ENCODE measurements around the gene ERICH6.

Gene ERICH6

DNA sequence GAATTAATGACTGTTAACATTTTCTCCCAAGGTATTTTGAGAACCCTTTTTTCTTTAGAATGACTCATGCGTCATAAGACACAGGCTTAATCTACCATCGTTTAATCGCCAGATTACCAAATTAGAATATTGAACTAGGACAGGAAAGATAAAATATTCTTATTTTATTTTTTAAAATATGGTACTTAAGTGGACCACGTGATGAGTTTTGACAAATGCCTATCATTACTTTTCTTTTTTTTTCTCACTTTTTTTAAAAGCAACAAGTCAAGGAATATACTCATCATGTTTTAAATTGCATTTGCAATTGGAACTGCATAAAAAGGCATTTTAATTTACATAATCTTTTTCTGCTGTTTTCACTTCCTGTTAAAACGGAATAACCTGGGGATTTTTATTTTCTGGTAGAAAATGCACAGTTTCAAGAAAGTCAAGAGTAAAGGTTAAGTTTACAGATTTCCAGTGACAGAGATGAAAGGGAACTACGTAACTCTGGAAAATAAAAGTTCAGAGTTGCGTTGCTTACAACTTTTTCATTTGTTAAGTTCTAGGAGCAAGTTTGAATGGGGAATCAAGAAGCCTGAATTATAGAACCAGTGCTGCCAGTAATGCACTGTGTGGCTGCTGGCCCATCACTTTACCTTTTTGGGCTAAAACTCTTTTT, 35.6 kb upstream of the ERICH6 start:
- H3K27me3 ChIP-seq (ENCODE audit: low read length): no peaks in the 10 kb centered on the region
- peak overlapping the region; percentile 16 for H3K4me3 ChIP-seq (ENCODE audit: insufficient read depth, low read length, poor library complexity, severe bottlenecking)
- no peaks in the 10 kb centered on the region for H3K36me3 ChIP-seq (ENCODE audit: low read length)
- H4K20me1 ChIP-seq (ENCODE audit: low read depth, low read length): no peaks in the 10 kb centered on the region
- H3K9me2 ChIP-seq (replicated peaks; ENCODE audit: insufficient read depth, low read length): no peaks in the 10 kb centered on the region
- H3F3A ChIP-seq (ENCODE audit: insufficient read depth): peaks cover 9% of the 10 kb centered on the region; the same call in 1 of the 2 replicates
- H3K27ac ChIP-seq (ENCODE audit: low read depth, low read length): peak overlapping the region; percentile 60
- H3K4me2 ChIP-seq (ENCODE audit: low read depth, low read length, poor library complexity, severe bottlenecking): peak overlapping the region; percentile 56
- H2AFZ ChIP-seq (ENCODE audit: low read depth, low read length, severe bottlenecking): no peak overlapping the region
- H3K9me3 ChIP-seq (ENCODE audit: insufficient read depth, low read length): no peaks in the 10 kb centered on the region
- peak overlapping the region; percentile 3; the same call in 1 of the 2 replicates for H3K9ac ChIP-seq (ENCODE audit: low read length)
- TF ChIP-seq, protein P1, sequence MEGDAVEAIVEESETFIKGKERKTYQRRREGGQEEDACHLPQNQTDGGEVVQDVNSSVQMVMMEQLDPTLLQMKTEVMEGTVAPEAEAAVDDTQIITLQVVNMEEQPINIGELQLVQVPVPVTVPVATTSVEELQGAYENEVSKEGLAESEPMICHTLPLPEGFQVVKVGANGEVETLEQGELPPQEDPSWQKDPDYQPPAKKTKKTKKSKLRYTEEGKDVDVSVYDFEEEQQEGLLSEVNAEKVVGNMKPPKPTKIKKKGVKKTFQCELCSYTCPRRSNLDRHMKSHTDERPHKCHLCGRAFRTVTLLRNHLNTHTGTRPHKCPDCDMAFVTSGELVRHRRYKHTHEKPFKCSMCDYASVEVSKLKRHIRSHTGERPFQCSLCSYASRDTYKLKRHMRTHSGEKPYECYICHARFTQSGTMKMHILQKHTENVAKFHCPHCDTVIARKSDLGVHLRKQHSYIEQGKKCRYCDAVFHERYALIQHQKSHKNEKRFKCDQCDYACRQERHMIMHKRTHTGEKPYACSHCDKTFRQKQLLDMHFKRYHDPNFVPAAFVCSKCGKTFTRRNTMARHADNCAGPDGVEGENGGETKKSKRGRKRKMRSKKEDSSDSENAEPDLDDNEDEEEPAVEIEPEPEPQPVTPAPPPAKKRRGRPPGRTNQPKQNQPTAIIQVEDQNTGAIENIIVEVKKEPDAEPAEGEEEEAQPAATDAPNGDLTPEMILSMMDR (IDR thresholded peaks at IDR 0.05; ENCODE audit: insufficient read depth, low read length, poor library complexity, severe bottlenecking): no peak
- TF ChIP-seq EZH2phosphoT487 (conservative IDR thresholded peaks at IDR 0.05; ENCODE audit: low read length): no peak
- H3K79me2 ChIP-seq (ENCODE audit: insufficient read depth, low read length): peaks cover 18% of the 10 kb centered on the region

DNA sequence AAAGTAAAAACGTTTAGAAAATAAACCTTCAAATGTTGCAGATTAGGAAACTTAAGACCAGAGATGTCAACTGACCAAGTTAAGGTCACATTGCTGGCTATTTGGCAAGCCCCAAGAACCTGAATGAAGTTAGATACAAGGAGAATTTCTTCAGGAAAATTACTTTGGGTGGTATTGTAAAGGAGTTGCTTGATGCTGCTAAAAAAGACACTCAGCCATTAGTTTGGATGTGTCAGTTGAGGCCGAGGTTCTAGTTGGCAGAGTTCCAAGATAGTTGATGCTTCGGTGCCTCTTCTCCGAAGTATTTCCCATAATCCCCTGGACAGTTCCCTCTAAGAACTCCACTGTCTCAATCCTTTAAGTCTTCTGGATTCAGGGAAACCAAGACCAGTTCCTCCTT, 35.0 kb upstream of the ERICH6 start:
- Histone ChIP-seq H3K9me2 (replicated peaks; ENCODE audit: insufficient read depth, low read length) (no peaks in the 10 kb centered on the region), H3K27me3 (ENCODE audit: low read length) (no peaks in the 10 kb centered on the region), H3F3A (ENCODE audit: insufficient read depth) (peaks cover 9% of the 10 kb centered on the region; the same call in 1 of the 2 replicates), H3K36me3 (ENCODE audit: low read length) (no peaks in the 10 kb centered on the region), H2AFZ (ENCODE audit: low read depth, low read length, severe bottlenecking) (no peak overlapping the region), H3K79me2 (ENCODE audit: insufficient read depth, low read length) (peaks cover 12% of the 10 kb centered on the region; the same call in 1 of the 2 replicates), H3K4me2 (ENCODE audit: low read depth, low read length, poor library complexity, severe bottlenecking) (peak overlapping the region; percentile 56), H3K9me3 (ENCODE audit: insufficient read depth, low read length) (no peaks in the 10 kb centered on the region), H4K20me1 (ENCODE audit: low read depth, low read length) (no peaks in the 10 kb centered on the region), H3K9ac (ENCODE audit: low read length) (no peak overlapping the region), H3K4me3 (ENCODE audit: insufficient read depth, low read length, poor library complexity, severe bottlenecking) (peak overlapping the region; percentile 14), H3K27ac (ENCODE audit: low read depth, low read length) (no peak overlapping the region; the same call in 1 of the 2 replicates)
- TF ChIP-seq EZH2phosphoT487 (conservative IDR thresholded peaks at IDR 0.05; ENCODE audit: low read length): no peak

DNA sequence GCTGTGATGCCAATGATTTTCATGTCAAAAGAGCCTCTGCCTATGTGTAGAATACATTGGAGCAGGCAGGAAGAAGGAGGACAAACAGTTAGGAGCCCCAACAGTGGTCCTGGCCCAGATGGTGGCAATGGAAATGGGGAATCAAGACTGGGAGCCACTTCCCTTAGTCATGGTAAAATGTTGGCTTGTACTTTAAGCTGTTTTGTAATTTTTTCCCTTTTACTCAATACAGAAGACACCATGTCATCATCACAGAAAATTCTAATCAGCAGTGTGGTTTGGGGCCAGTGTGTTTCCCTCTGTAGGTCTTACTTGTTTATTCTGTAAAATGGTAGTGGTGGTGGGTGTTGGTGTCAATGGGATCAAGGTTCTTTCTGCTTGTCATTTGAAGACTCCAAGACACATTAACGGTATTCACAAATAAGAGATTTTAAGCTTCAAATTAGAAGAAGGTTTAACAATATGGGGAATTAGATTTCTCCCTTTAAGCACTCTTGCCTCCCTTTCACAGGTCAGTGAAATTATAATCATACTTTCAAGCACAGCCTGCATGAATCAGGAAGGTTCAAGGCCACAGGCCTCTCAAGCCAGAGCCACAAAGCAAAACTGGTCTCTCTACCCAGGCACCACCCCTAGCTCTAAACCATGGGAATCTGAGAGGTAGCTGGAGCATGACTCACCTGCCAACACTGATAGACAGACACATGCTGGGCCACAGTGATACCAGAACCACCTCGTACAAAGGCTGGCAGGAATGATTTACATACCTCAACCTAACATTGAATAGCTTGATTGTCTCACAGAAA, 34.4 kb upstream of the ERICH6 start:
- no peak overlapping the region for H3K4me2 ChIP-seq (ENCODE audit: low read depth, low read length, poor library complexity, severe bottlenecking)
- no peaks in the 10 kb centered on the region for H3K36me3 ChIP-seq (ENCODE audit: low read length)
- no peak overlapping the region for H3K4me3 ChIP-seq (ENCODE audit: insufficient read depth, low read length, poor library complexity, severe bottlenecking)
- no peaks in the 10 kb centered on the region for H3K9me3 ChIP-seq (ENCODE audit: insufficient read depth, low read length)
- no peak overlapping the region for H3K27ac ChIP-seq (ENCODE audit: low read depth, low read length)
- TF ChIP-seq, protein P1 (IDR thresholded peaks at IDR 0.05; ENCODE audit: insufficient read depth, low read length, poor library complexity, severe bottlenecking): no peak
- no peak for TF ChIP-seq EZH2phosphoT487 (conservative IDR thresholded peaks at IDR 0.05; ENCODE audit: low read length)
- H3K27me3 ChIP-seq (ENCODE audit: low read length): no peaks in the 10 kb centered on the region
- H3K79me2 ChIP-seq (ENCODE audit: insufficient read depth, low read length): 0 out of 2 replicates have a peak, but pooled peaks cover 6% of the 10 kb centered on the region
- H3F3A ChIP-seq (ENCODE audit: insufficient read depth): peaks cover 9% of the 10 kb centered on the region; the same call in 1 of the 2 replicates
- no peaks in the 10 kb centered on the region for H3K9me2 ChIP-seq (replicated peaks; ENCODE audit: insufficient read depth, low read length)
- H4K20me1 ChIP-seq (ENCODE audit: low read depth, low read length): no peaks in the 10 kb centered on the region
- no peak overlapping the region for H3K9ac ChIP-seq (ENCODE audit: low read length)
- H2AFZ ChIP-seq (ENCODE audit: low read depth, low read length, severe bottlenecking): no peak overlapping the region

All from SU-DHL-6 (cell line).